ENCODE data around the gene SLC15A2.
"Not testable (repeated sequence)": the region's sequence is repeated elsewhere in the genome, so short reads cannot be mapped to it uniquely, and the experiment has no call there.

Gene SLC15A2, protein sequence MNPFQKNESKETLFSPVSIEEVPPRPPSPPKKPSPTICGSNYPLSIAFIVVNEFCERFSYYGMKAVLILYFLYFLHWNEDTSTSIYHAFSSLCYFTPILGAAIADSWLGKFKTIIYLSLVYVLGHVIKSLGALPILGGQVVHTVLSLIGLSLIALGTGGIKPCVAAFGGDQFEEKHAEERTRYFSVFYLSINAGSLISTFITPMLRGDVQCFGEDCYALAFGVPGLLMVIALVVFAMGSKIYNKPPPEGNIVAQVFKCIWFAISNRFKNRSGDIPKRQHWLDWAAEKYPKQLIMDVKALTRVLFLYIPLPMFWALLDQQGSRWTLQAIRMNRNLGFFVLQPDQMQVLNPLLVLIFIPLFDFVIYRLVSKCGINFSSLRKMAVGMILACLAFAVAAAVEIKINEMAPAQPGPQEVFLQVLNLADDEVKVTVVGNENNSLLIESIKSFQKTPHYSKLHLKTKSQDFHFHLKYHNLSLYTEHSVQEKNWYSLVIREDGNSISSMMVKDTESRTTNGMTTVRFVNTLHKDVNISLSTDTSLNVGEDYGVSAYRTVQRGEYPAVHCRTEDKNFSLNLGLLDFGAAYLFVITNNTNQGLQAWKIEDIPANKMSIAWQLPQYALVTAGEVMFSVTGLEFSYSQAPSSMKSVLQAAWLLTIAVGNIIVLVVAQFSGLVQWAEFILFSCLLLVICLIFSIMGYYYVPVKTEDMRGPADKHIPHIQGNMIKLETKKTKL

DNA sequence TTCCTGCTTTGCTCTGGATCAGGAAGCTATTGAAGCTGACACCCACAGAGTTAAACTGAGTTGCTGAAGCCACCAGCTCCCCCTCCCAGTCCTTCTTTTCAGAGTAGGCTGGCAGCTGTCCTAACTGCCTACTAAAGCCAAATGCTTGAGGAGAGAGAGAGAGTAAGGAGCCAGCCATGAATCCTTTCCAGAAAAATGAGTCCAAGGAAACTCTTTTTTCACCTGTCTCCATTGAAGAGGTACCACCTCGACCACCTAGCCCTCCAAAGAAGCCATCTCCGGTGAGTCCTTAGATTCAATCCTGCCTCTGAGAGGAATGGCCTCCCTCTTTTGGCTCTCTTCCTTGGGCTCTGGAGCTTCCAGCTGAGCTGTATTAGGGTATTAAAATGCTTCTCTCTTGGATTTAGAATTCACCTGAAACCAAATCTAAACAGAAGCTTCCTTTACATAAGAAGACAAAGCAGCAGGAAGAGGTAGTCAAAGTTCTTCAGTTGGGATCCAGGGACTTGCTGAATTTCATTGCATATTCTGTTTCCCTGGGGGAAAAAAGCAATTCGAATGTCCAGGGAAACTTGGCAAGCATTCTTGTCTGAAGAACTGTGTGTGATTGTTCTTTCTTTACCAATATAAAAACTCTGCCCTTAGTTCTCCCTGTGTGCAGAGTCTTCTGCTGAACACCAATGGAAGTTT, at the start of gene SLC15A2:
TSS of gene SLC15A2 (plus strand) at position 101 of the 690 bp plus-strand sequence. CDS start at position 177, 76 bp downstream.
- no peak for DNase-seq

DNA sequence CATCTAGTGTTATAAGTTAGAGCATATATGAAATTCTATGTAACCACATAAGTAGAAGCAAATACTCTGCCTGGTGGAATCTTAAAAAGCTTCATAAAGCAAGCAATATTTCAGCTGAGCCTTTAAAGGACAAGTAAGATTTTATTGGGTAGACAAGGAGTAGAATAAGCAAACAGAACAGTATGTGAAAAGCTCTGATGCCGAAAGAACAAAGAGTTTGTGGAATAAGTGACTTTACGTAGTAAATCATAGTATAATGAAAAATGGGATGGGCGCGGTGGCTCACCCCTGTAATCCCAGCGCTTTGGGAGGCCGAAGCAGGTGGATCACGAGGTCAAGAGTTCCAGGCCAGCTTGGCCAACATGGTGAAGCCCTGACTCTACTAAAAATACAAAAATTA, 49.3 kb upstream of the SLC15A2 start:
- DNase-seq: no peak

DNA sequence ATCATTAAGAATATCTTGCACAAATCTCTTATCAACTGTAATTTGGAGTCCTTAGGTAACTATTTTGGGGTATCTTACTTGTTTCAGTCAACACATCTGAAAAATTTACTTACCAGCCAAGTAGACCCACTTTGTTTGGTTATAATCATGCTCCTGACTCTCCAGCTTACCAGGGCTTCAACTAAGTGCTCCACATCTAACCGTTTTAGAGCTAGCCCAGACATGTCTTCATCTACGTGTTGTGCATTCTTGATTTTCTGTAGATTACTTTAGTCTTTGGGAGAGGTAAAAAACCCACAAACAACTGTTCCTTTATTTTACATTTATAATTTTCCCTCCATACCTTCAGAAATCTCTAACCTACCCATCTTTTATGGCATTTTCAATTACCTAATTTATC, 41.9 kb upstream of the SLC15A2 start:
- DNase-seq: no peak

DNA sequence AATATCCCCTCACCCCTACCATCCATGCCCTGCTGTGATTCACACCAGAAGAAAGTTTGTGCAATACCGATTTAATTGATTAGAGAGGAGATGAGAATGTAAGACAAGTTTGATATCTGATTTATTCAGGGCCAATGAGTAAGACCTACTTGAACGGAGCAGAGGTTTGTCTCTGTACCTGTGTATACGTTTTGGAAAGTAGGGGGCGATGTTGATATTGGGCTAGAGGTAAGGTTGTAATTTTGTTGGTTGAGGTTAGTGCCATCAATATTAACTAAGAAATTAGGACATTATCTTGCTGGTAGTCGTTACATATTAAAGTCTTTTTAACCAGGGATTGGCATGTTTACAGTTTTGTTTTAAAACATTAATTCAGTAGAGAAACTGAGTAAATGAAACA, 38.6 kb upstream of the SLC15A2 start:
- peak; percentile 22 for DNase-seq

DNA sequence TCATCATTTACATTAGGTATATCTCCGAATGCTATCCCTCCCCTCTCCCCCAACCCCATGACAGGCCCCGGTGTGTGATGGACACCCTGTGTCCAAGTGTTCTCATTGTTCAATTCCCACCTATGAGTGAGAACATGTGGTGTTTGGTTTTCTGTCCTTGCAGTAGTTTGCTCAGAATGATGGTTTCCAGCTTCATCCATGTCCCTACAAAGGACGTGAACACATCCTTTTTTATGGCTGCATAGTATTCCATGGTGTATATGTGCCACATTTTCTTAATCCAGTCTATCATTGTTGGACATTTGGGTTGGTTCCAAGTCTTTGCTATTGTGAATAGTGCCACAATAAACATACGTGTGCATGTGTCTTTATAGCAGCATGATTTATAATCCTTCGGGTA, 36.4 kb upstream of the SLC15A2 start:
- DNase-seq: not testable (repeated sequence)

DNA sequence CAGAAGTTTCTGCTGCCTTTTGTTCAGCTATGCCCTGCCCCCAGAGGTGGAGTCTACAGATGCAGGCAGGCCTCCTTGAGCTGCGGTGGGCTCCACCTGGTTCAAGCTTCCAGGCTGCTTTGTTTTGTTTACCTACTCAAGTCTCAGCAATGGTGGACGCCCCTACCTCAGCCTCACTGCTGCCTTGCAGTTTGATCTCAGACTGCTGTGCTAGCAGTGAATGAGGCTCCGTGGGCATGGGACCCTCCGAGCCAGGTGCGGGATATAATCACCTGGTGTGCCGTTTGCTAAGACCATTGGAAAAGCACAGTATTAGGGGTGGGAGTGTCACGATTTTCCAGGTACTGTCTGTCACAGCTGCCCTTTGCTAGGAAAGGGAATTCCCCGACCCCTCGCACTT, 31.0 kb upstream of the SLC15A2 start:
- not testable (repeated sequence) for DNase-seq

DNA sequence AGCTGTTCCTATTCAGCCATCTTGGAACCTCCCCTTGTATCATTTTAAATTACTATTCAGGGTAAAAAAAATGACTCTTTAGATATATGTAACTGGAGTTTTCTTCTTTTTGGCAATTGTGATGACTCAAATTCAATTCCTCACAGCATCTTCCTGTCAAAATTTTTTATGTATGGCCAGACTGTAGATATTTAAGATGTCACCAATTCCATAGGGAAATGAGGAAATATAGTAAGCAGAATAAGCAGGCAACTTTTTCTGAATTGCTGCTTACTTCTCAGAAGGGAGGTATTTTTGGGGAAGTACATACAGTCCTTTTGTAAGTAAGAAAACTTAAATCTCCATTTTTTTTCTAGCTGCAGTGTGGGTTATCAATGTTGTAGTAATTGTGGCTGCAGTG, 30.4 kb upstream of the SLC15A2 start:
- DNase-seq: no peak

DNA sequence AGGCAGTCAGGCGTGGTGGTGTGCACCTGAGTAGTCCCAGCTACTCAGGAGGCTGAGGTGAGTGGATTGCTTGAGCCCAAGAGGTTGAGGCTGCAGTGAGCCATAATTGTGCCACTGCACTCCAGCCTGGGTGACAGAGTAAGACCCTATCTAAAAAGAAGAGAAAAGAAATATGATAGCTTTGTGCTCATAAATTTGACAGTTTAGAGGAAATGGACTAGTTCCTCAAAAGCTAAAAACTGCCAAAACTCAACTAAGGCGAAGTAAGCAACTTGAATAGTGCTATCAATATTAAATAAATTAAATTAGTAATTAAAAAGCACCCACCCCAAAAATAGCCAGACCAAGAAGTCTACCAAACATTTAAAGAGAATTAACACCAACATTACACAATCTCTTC, 24.5 kb upstream of the SLC15A2 start:
- no peak for DNase-seq

DNA sequence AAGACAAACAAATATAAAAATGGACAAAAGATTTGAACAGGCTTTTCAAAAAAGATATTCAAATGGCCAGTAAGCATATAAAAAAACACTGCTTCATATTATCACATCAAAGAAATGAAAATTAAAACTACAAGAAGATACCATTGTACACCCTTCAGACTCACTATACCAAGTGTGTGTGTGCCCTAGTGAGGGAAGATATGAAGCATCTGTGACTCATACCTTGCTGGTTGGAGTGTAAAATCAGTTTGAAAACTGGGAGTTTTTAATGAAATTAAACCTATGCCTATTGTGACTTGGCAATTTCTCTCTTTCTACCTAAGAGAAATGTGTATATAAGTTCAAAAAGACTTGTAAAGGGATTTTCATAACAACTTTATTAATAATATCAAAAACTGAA, 23.5 kb upstream of the SLC15A2 start:
- DNase-seq: no peak

DNA sequence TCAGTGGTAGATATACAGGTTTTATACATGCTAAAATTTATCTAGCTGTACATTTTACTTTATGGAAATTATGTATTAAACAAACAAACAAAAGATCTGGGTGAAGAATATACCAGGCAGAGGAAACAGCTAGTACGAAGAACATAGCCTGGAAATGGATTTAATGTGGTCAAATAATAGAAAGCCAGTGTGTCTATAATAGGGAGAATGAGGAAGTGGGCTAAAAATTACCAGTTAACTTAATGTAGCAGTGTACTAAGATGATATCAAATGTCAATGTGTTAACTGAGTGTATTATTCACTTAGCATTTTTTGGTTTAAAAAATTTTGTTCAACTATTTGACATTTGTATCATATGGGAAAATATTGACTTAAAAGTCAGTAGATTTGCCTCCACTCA, 22.8 kb upstream of the SLC15A2 start:
- DNase-seq: no peak

DNA sequence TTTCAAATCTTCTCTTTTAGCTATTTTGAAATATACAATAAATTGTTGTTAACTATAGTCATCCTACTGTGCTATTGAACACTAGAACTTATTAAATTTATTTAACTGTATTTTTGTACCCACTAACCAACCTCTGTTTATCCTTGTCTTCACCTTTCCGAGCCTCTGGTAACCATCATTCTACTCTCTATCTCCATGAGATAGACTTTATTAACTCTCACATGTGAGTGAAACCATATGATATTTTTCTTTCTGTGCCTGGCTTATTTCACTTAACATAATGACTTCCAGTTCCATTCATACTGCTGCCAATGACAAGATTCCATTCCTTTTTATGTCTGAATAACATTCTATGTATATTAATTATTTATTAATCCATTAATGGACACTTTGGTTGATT, 15.8 kb upstream of the SLC15A2 start:
- no peak for DNase-seq

DNA sequence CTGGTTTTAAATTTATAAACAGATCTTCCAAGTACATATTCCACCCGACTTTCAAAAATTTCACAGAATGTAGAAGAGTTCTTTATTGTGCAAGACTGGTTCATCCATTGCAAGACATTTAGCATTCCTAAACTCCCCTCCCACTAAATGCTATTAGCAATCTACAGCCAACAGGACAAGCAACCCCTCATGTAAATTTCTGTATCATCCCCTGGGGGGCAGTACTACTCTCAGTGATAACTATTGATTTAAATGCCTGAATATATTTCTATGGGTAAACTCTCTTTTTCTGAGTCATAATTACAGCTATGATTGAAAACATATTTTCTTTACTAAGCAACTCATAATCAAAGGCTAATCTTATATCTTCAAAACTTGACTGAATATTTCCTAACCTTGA, 10.7 kb upstream of the SLC15A2 start:
- no peak for DNase-seq

DNA sequence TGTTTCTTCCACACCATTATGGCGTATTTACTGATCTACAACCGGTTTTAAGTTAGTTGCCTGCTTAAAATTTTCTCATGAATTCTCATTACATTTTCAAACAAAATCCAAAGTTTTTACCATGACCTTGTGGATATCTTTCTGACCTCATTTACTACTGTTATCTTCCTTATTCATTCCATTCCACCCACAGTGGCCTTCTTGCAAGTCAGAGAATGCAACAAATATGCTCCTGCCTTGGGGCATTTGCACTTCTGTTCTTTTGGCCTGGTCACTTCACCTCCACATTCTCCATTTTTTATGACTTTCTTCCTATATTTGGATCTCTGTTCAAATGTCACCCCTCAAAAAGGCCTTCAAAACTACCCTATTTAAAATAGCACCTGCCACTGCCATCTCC, 8.8 kb upstream of the SLC15A2 start:
- DNase-seq: no peak

DNA sequence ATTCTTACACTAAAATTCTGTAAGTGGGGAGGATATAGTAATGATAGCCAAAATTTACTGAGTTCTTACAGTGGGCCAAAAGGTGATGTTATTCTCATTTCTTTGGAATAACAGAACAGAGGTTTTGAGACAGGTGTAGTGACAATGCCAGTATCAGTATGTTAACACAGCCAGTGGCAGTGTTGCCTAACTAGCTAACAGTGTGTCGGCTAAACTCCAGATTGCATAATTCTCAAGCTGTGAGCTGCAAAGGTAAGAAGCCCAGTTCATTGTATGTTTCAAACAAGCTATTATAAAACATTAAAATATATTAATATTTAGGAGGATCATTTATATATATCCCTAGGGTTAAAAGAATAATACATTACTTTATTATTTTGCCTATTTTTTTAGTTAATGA, 920 bp downstream of the SLC15A2 start:
- no peak for DNase-seq

DNA sequence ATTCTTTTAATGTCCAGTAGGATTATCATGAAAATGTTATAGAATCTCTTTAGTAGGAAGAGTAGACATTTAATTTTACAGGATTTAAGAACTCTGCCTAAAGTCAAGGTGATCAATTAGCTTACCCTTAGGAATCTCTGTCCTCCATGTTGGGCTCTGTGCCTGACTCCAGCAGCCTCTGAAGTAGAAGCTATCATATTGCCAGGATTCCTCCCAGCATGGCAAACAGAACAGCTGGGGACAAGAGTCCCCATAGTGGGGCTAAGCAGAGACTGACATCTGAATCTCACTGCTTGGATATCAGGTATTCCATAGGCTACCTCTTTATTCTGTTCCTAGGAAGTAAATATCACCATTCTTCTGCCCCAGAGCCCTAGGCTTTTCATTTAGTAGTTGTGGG, 1.5 kb downstream of the SLC15A2 start:
- no peak for DNase-seq

DNA sequence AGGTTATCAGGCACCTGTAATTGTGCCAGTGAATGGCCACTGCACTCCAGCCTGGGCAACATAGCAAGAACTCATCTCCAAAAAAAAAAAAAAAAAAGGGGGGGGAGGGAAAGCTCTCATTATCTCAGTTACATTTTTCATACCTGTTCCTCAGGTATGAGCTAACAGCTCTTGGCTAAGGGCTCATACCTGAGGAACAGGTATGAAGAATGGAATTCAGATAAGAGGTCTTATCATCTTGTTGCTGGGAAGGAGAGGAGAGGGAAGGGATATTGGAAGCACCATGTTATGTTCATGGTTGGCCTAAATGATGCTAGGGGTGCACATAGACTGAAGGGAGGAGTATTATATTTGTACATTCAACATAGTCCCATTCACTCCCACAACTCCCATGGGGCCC, 2.6 kb downstream of the SLC15A2 start:
- DNase-seq: no peak

DNA sequence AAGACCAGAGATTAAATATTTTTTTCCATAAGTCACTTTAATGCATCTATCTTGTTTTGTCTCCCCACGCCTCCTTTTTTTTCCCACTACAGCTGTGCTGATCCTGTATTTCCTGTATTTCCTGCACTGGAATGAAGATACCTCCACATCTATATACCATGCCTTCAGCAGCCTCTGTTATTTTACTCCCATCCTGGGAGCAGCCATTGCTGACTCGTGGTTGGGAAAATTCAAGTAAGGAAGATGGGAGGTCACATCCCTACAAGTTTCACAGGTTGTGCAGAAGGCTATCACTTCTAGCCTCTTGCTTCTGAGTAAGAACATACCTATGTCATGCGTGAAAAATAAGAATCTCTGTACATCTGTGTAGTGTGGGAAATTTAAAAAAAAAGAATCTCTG, 3.1 kb downstream of the SLC15A2 start:
- no peak for DNase-seq

DNA sequence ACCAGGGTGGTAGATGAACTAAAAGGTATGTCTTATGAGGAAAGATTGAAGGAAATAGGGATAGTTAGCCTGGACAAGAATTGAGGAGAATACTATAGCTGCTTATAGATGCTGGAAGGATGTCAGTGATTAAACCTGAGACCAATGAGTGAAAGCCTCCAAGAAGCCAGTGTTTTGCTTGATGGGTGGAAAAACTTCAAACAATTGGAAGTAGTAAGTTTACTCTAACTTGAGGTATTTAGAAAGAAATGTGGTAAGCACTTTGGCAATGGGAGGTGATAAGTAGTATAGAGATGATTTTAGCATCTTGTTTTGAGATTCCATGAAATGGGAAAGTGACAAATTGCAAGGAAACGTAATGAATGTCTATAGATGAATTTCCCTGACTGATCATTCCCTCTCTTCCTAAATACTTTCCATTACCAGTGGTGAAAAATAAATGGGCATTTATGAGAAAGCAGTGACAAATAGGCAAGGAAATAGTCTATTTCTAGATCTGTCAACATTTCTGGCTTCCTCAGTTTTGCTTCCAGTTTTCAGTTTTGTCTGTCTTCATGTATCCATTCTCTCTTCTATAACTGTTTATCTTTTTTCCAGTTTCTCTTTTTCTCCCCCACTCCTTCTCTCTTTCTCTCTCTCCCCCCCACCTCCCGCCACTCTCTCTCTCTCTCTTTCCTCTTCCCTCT, 19.2 kb downstream of the SLC15A2 start:
- DNase-seq: no peak

DNA sequence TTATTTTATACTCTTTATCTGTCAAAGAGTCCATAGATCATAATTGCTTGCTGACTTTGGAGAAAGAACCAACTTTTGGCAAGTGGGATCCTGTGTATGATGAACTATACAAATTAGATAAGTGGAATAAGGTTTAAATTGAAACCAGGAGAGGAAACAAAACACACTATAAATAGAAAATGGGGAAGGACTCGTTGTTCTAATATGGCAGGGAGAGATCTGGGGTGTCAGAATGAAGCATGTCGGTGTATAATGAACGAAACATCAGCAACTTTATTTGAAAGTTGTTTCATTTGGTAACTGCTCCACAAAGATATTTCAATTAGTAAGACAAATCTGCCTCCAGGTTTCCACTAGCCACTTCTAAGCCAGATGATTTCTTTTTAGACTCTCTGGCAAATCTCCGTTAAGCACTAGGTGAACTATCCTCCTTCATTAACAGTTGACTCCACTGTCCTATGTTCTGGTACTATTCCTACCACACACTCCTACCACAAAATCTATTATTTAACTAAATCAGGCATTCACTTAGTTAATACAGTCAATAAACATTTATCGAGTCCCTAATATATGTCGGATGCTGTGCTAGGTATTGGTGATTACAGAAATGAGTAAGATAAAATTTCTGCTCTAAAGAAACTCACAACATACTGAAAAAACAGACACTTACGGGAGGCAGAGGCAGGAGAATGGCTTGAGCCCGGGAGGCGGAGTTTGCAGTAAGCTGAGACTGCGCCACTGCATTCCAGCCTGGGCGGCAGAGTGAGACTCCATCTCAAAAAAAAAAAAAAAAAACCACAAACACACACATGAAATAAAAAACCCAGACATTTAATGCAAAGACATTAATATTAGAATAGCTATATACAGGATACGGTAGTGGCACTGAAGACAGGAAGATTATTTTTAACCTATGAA, 20.1 kb downstream of the SLC15A2 start:
- no peak for DNase-seq

DNA sequence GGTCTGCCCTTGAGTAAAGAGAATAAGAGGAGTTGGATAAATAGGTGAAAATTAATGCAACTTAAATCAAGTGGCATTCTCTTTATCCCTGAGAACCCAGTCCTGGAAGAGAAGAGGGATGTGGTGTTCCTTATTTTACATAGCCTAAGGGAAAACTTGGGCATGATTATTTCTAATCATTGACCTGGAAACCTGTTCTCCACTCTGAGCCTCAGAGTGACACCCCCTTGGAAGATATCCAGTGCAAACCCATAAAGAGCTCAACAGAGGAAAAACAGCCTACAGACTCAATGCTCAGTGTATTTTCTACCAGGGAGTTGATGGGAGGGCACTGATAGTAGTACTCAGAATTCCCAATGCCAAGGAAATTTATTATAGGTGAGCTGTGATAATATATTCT, 22.0 kb downstream of the SLC15A2 start:
- DNase-seq: no peak

DNA sequence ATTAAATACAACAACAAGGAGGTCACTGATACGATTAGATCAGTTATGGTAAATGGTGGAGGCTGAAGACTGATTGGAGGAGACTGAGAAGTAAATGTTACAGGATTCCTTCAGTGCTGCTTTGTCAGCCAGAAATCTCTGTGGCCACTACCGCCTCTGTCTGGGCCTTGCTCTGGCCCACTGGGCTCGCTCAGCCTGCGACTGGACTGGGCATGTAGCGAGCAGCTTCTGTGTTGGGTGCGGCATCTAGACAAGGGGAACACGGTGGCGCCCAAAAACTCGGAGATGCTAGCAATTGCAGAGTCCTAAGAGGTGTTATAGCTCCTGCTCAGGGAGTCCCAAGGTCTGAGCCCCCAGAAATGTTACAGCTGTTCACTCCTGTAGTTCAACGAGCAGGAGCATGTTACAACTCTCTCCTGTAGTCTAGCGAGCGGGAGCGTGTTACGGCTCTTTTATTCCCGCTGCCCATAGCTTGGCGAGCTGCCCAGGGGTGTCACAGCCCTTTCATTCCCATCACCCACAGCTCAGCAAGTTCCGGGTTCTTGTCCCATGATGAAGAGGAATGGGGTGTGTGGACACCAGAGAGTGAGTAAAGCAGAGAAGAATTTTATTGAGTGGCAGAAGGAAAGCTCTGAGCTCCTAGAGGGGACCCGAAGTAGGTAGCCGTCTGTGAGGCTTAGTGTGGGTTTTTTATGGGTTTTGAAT, 24.7 kb downstream of the SLC15A2 start:
- no peak for DNase-seq

DNA sequence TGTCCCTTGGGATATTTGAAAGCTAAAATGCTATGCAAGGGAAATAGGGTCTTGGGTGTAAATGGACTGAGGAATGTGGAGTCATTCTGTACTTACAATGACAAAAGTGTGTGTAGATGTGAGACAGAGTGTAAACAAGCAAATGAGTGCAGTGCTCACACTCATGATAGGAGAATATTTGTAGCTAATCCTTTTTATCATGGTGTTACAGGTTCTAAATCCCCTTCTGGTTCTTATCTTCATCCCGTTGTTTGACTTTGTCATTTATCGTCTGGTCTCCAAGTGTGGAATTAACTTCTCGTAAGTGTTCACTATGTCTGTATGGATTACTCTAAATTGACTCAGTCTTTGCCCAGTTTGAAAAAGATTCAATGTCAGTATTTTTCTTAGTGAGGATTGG, 30.5 kb downstream of the SLC15A2 start:
- no peak for DNase-seq
